CD14-positive monocyte (primary cell): ENCODE data around the gene FBXO40. TPM values are rescaled to one million over a fixed set of nuclear protein-coding genes. Genes with fewer than 3 reads are reported as not detected.

Source experiments
- DNase-seq, 3 donors: peaks; one replicate each; pipeline ENCODE4 v3.0.0-alpha.2; 2011 to 2022
- H2AFZ ChIP-seq: 2 replicates; pipeline ENCODE4 v1.6.0; 2012; ENCODE audit warnings: mild to moderate bottlenecking, low read depth, low read length, inconsistent platforms; ENCODE audit not compliant: insufficient read depth, poor library complexity, severe bottlenecking
- H3K27ac ChIP-seq, 2 donors: 1 replicate in 1 of 2; 2 replicates in 1 of 2; pipeline ENCODE4 v1.5.1; 2012 to 2013; ENCODE audit warnings: low read length in 2 of 2, control low read depth in 1 of 2, inconsistent platforms in 1 of 2, low read depth in 1 of 2, mild to moderate bottlenecking in 1 of 2
- H3K27me3 ChIP-seq, 2 donors: one replicate each; pipeline versions ENCODE4 v1.6.0 to v1.6.1; 2011 to 2013; ENCODE audit warnings: low read length in 2 of 2; ENCODE audit not compliant: control insufficient read depth in 2 of 2, insufficient read depth in 2 of 2
- H3K36me3 ChIP-seq, 2 donors: replicated peaks in 1 of 2; 1 replicate in 1 of 2; 2 replicates in 1 of 2; pipeline versions ENCODE4 v1.5.1 to v1.6.1; 2012 to 2013; ENCODE audit warnings: low read length in 2 of 2, control low read depth in 1 of 2, inconsistent platforms in 1 of 2, mild to moderate bottlenecking in 1 of 2; ENCODE audit not compliant: insufficient read depth in 2 of 2, control insufficient read depth in 1 of 2
- H3K4me1 ChIP-seq, 2 donors: 1 replicate in 1 of 2; 2 replicates in 1 of 2; pipeline versions ENCODE4 v1.5.1 to v1.6.1; 2012 to 2013; ENCODE audit warnings: low read length in 2 of 2, control low read depth in 1 of 2, inconsistent platforms in 1 of 2, mild to moderate bottlenecking in 1 of 2, moderate library complexity in 1 of 2; ENCODE audit not compliant: insufficient read depth in 2 of 2, control insufficient read depth in 1 of 2
- H3K4me2 ChIP-seq: replicated peaks from 2 replicates; pipeline ENCODE3; 2012; ENCODE audit warnings: low read length, moderate library complexity, mild to moderate bottlenecking; ENCODE audit not compliant: poor library complexity, severe bottlenecking; ENCODE audit errors: extremely low read depth
- H3K4me3 ChIP-seq, 3 experiments: fragments of 200-600 bp in 1 of 3; sonication (generic) in 1 of 3; replicated peaks in 1 of 3; 1 replicate in 2 of 3; 2 replicates in 1 of 3; pipeline ENCODE4 v1.5.1; 2011 to 2013; ENCODE audit warnings: low read length in 3 of 3, mild to moderate bottlenecking in 3 of 3, control low read depth in 2 of 3, low read depth in 2 of 3, inconsistent platforms in 1 of 3, moderate library complexity in 1 of 3
- H3K79me2 ChIP-seq: 2 replicates; pipeline ENCODE4 v1.6.0; 2012; ENCODE audit warnings: mild to moderate bottlenecking, control low read depth, inconsistent platforms, low read length, moderate library complexity; ENCODE audit not compliant: insufficient read depth
- H3K9ac ChIP-seq: 2 replicates; pipeline ENCODE4 v1.6.0; 2017; ENCODE audit warnings: low read length, mild to moderate bottlenecking; ENCODE audit not compliant: insufficient read depth, poor library complexity, severe bottlenecking
- H3K9me3 ChIP-seq, 2 donors: replicated peaks in 1 of 2; 1 replicate in 1 of 2; 2 replicates in 1 of 2; pipeline versions ENCODE4 v1.5.1 to v1.6.1; 2012 to 2013; ENCODE audit warnings: low read length in 2 of 2, control low read depth in 1 of 2; ENCODE audit not compliant: control insufficient read depth in 1 of 2, insufficient read depth in 1 of 2
- H4K20me1 ChIP-seq: 2 replicates; pipeline ENCODE4 v1.6.0; 2012; ENCODE audit warnings: mild to moderate bottlenecking, low read length, control low read depth, moderate library complexity; ENCODE audit not compliant: insufficient read depth
- H3K27ac Mint-ChIP-seq, 7 donors: one replicate each; pipeline ENCODE4 v1.8.0; 2020; ENCODE audit warnings: mild to moderate bottlenecking in 7 of 7, mixed read lengths in 7 of 7, moderate library complexity in 6 of 7, inconsistent platforms in 2 of 7
- H3K27me3 Mint-ChIP-seq, 3 donors: one replicate each; pipeline ENCODE4 v1.8.0; 2021 to 2022; ENCODE audit warnings: low read depth in 3 of 3, mild to moderate bottlenecking in 3 of 3, mixed read lengths in 3 of 3, moderate library complexity in 3 of 3, inconsistent platforms in 1 of 3
- H3K36me3 Mint-ChIP-seq, 2 donors: one replicate each; pipeline ENCODE4 v1.8.0; 2020; ENCODE audit warnings: mixed read lengths in 2 of 2, inconsistent platforms in 1 of 2, mild to moderate bottlenecking in 1 of 2
- H3K4me1 Mint-ChIP-seq: one replicate; pipeline ENCODE4 v1.8.0; 2020; ENCODE audit warnings: mild to moderate bottlenecking, mixed read lengths
- H3K4me3 Mint-ChIP-seq, 2 donors: one replicate each; pipeline ENCODE4 v1.8.0; 2020; ENCODE audit warnings: mild to moderate bottlenecking in 2 of 2, mixed read lengths in 2 of 2, moderate library complexity in 1 of 2
- H3K9me3 Mint-ChIP-seq, 7 donors: one replicate each; pipeline ENCODE4 v1.8.0; 2020 to 2022; ENCODE audit warnings: mixed read lengths in 7 of 7, mild to moderate bottlenecking in 6 of 7, moderate library complexity in 6 of 7, inconsistent platforms in 2 of 7
- CTCF ChIP-seq: fragments of 200-600 bp; IDR thresholded peaks from one replicate; pipeline ENCODE4 v1.8.0; 2022; ENCODE audit warnings: antibody characterized with exemption, mild to moderate bottlenecking
- intact Hi-C, 2 donors: fragments of 100-400 bp; cut with micrococcal nuclease; formaldehyde crosslinking; loops; one replicate each; pipeline versions ENCODE4 v1.15.0 to v1.15.1; 2023
- polyA plus RNA-seq, 3 donors: library from polyadenylated mRNA; depleted of rRNA in 1 of 3; unstranded in 2 of 3; stranded (reverse) in 1 of 3; fragments of 300-500 nt in 2 of 3; fragments of >200 nt in 1 of 3; fragmentation: Illumina TruSeq in 2 of 3; gene quantifications; 1 replicate in 2 of 3; 2 replicates in 1 of 3; pipeline ENCODE4 v1.2.3, GENCODE V29; 2012 to 2021

Gene FBXO40
- polyA plus RNA-seq, 3 donors, result not detected

- Histone ChIP-seq H3K9me3 (no peaks in the 10 kb centered on the region), H3K27me3 (no peaks in the 10 kb centered on the region), H3K9ac (no peak overlapping the region), H3K4me2 (no peak overlapping the region), H3K36me3 (peaks cover 72 to 84% of the 10 kb centered on the region in 2 donors), H3K79me2 (peaks cover 64% of the 10 kb centered on the region), H3K27ac (no peak overlapping the region), H4K20me1 (peaks cover 87% of the 10 kb centered on the region), H3K4me1 (peaks cover 0 to 11% of the 10 kb centered on the region in 2 donors), H3K4me3 (no peak overlapping the region), H2AFZ (no peak overlapping the region)
- Mint-ChIP-seq H3K4me3 (no peak overlapping the region), H3K36me3 (peaks cover 69 to 81% of the 10 kb centered on the region in 2 donors), H3K27ac (peak overlapping the region in 2 of 7 donors; percentile 41 to 54), H3K27me3 (peaks cover 0 to 1% (median 0%) of the 10 kb centered on the region in 3 donors), H3K9me3 (no peaks in the 10 kb centered on the region), H3K4me1 (peaks cover 14% of the 10 kb centered on the region)
- no peak for DNase-seq
- intact Hi-C loops, result loop anchor here in 1 of 2 donors (10.0 kb wide), 1 partner anchor 105 kb away; the partner anchor contains the start of gene POLQ
- no peak for TF ChIP-seq CTCF
These were observed 56.5 kb downstream of the FBXO40 start for GRCh38 chr3:121649645-121650044.

GRCh38 chr3:121651684-121652083 is 58.5 kb downstream of the FBXO40 start:
- H3K4me3 Mint-ChIP-seq, result no peak overlapping the region
- H3K27me3 Mint-ChIP-seq, result peaks cover 0 to 1% (median 0%) of the 10 kb centered on the region in 3 donors
- no peaks in the 10 kb centered on the region for H3K9me3 Mint-ChIP-seq
- Histone ChIP-seq H3K27me3 (no peaks in the 10 kb centered on the region), H3K9me3 (no peaks in the 10 kb centered on the region), H2AFZ (no peak overlapping the region), H3K4me1 (peaks cover 2 to 15% of the 10 kb centered on the region in 2 donors), H3K4me3 (no peak overlapping the region), H3K79me2 (peaks cover 82% of the 10 kb centered on the region), H3K36me3 (peaks cover 78 to 93% of the 10 kb centered on the region in 2 donors), H3K4me2 (no peak overlapping the region), H4K20me1 (peaks cover 96% of the 10 kb centered on the region), H3K9ac (no peak overlapping the region), H3K27ac (peak overlapping the region in 1 of 2 donors; percentile 46)
- peaks cover 69 to 88% of the 10 kb centered on the region in 2 donors for H3K36me3 Mint-ChIP-seq
- TF ChIP-seq CTCF, result no peak
- intact Hi-C loops, result loop anchor here in 1 of 2 donors (10.0 kb wide), 1 partner anchor 107 kb away; the partner anchor contains the start of gene POLQ
- H3K4me1 Mint-ChIP-seq, result peaks cover 17% of the 10 kb centered on the region
- peak overlapping the region; percentile 21 to 90 (median 64) for H3K27ac Mint-ChIP-seq
- DNase-seq, result peak in 1 of 3 donors; percentile 14
